H9 (cell line): ENCODE results near the gene CHSY3. TPM values are rescaled to one million over a fixed set of nuclear protein-coding genes. Genes with fewer than 3 reads are reported as not detected.
A peak's percentile ranks its signal among the peaks of the same experiment; 100 is the strongest.

Source experiments
- DNase-seq: peaks from one replicate; pipeline ENCODE4 v3.0.0-alpha.2; 2017
- H2AFZ ChIP-seq: one replicate; pipeline ENCODE4 v1.6.1; 2013; ENCODE audit warnings: mild to moderate bottlenecking, low read length, control low read depth, moderate library complexity
- H2AK5ac ChIP-seq: 2 replicates; pipeline ENCODE4 v1.6.1; 2013; ENCODE audit warnings: low read length, control low read depth, mixed read lengths; ENCODE audit not compliant: insufficient read length
- H2BK120ac ChIP-seq: one replicate; pipeline ENCODE4 v1.6.1; 2013; ENCODE audit warnings: low read depth, mild to moderate bottlenecking, low read length, control low read depth, inconsistent platforms; ENCODE audit not compliant: poor library complexity, severe bottlenecking
- H2BK12ac ChIP-seq: 2 replicates; pipeline ENCODE4 v1.6.1; 2013; ENCODE audit warnings: low read length, control low read depth, mixed read lengths, low read depth; ENCODE audit not compliant: insufficient read length
- H2BK15ac ChIP-seq: 2 replicates; pipeline ENCODE4 v1.6.1; 2013; ENCODE audit warnings: low read depth, low read length, control low read depth
- H2BK20ac ChIP-seq: one replicate; pipeline ENCODE4 v1.6.1; 2013; ENCODE audit warnings: low read depth, mild to moderate bottlenecking, low read length, control low read depth, inconsistent platforms; ENCODE audit not compliant: poor library complexity, severe bottlenecking
- H2BK5ac ChIP-seq: 2 replicates; pipeline ENCODE4 v1.6.1; 2013; ENCODE audit warnings: low read length, control low read depth, mixed read lengths; ENCODE audit not compliant: insufficient read length
- H3K14ac ChIP-seq: 2 replicates; pipeline ENCODE4 v1.6.1; 2013; ENCODE audit warnings: low read length, control low read depth; ENCODE audit not compliant: insufficient read depth
- H3K18ac ChIP-seq: 2 replicates; pipeline ENCODE4 v1.6.1; 2013; ENCODE audit warnings: low read depth, mild to moderate bottlenecking, mixed read lengths, low read length, control low read depth; ENCODE audit not compliant: insufficient read length
- H3K23ac ChIP-seq: 2 replicates; pipeline ENCODE4 v1.6.1; 2013; ENCODE audit warnings: low read length, control low read depth, mixed read lengths, low read depth; ENCODE audit not compliant: insufficient read length
- H3K23me2 ChIP-seq: 2 replicates; pipeline ENCODE4 v1.6.1; 2013; ENCODE audit warnings: low read depth, mild to moderate bottlenecking, mixed read lengths, low read length, control low read depth; ENCODE audit not compliant: insufficient read length, poor library complexity, severe bottlenecking
- H3K27ac ChIP-seq: 2 replicates; pipeline ENCODE4 v1.5.1; 2013; ENCODE audit warnings: low read length, control low read depth, mixed read lengths, low read depth; ENCODE audit not compliant: insufficient read length
- H3K27me3 ChIP-seq: 2 replicates; pipeline ENCODE4 v1.6.1; 2013; ENCODE audit warnings: low read length, control low read depth, inconsistent platforms; ENCODE audit not compliant: insufficient read depth
- H3K4ac ChIP-seq: 2 replicates; pipeline ENCODE4 v1.6.1; 2013; ENCODE audit warnings: low read depth, mild to moderate bottlenecking, control low read depth, inconsistent platforms, low read length, moderate library complexity
- H3K4me1 ChIP-seq: 2 replicates; pipeline ENCODE4 v1.6.1; 2013; ENCODE audit warnings: low read length, control low read depth, inconsistent platforms; ENCODE audit not compliant: insufficient read depth
- H3K4me2 ChIP-seq: 2 replicates; pipeline ENCODE4 v1.6.1; 2013; ENCODE audit warnings: low read length, control low read depth, mixed read lengths; ENCODE audit not compliant: insufficient read length, insufficient read depth
- H3K56ac ChIP-seq: 2 replicates; pipeline ENCODE4 v1.6.1; 2013; ENCODE audit warnings: low read depth, mild to moderate bottlenecking, mixed read lengths, low read length, control low read depth; ENCODE audit not compliant: insufficient read length
- H3K79me1 ChIP-seq: 2 replicates; pipeline ENCODE4 v1.6.1; 2013; ENCODE audit warnings: low read depth, mild to moderate bottlenecking, moderate library complexity, low read length, control low read depth, inconsistent platforms; ENCODE audit not compliant: insufficient read depth, poor library complexity, severe bottlenecking
- H3K79me2 ChIP-seq: 2 replicates; pipeline ENCODE4 v1.6.1; 2013; ENCODE audit warnings: low read length, control low read depth, inconsistent platforms; ENCODE audit not compliant: insufficient read depth
- H3K9ac ChIP-seq: 2 replicates; pipeline ENCODE4 v1.6.1; 2013; ENCODE audit warnings: low read length, control low read depth, mixed read lengths; ENCODE audit not compliant: insufficient read length; ENCODE audit errors: extremely low read depth
- H3K9me3 ChIP-seq: one replicate; pipeline ENCODE4 v1.6.1; 2013; ENCODE audit warnings: low read depth, low read length, inconsistent platforms; ENCODE audit not compliant: control insufficient read depth
- H3T11ph ChIP-seq: one replicate; pipeline ENCODE4 v1.6.1; 2013; ENCODE audit warnings: mild to moderate bottlenecking, low read length, control low read depth, inconsistent platforms
- H4K20me1 ChIP-seq: one replicate; pipeline ENCODE4 v1.6.1; 2013; ENCODE audit not compliant: control insufficient read depth, insufficient read length, insufficient read depth
- H4K5ac ChIP-seq: 2 replicates; pipeline ENCODE4 v1.6.1; 2013; ENCODE audit warnings: low read depth, mild to moderate bottlenecking, mixed read lengths, low read length, control low read depth; ENCODE audit not compliant: insufficient read length
- H4K8ac ChIP-seq: replicated peaks from 2 replicates; pipeline ENCODE4 v1.6.1; 2013; ENCODE audit warnings: low read length, control low read depth, mixed read lengths, low read depth; ENCODE audit not compliant: insufficient read length
- H4K91ac ChIP-seq: 2 replicates; pipeline ENCODE4 v1.6.1; 2013; ENCODE audit warnings: low read depth, mild to moderate bottlenecking, moderate library complexity, mixed read lengths, low read length, control low read depth; ENCODE audit not compliant: insufficient read length
- H3K27ac Mint-ChIP-seq, 3 experiments: 2 replicates in 2 of 3; 3 replicates in 1 of 3; pipeline ENCODE4 v1.8.0; 2020 to 2021; ENCODE audit warnings: mixed read lengths in 3 of 3, mild to moderate bottlenecking in 1 of 3, moderate library complexity in 1 of 3
- H3K27me3 Mint-ChIP-seq: 2 replicates; pipeline ENCODE4 v1.8.0; 2021; ENCODE audit warnings: low read depth, mild to moderate bottlenecking, moderate library complexity, mixed read lengths
- H3K36me3 Mint-ChIP-seq, 3 experiments: 2 replicates in 2 of 3; 3 replicates in 1 of 3; pipeline ENCODE4 v1.8.0; 2020 to 2021; ENCODE audit warnings: low read depth in 3 of 3, mixed read lengths in 3 of 3; ENCODE audit not compliant: insufficient read depth in 1 of 3
- H3K4me1 Mint-ChIP-seq, 2 experiments: 2 replicates each; pipeline ENCODE4 v1.8.0; 2020; ENCODE audit warnings: mixed read lengths in 2 of 2
- H3K4me3 Mint-ChIP-seq, 2 experiments: 2 replicates in 1 of 2; 3 replicates in 1 of 2; pipeline ENCODE4 v1.8.0; 2020 to 2021; ENCODE audit warnings: mild to moderate bottlenecking in 2 of 2, mixed read lengths in 2 of 2, moderate library complexity in 1 of 2
- H3K9me3 Mint-ChIP-seq, 2 experiments: 2 replicates in 1 of 2; 3 replicates in 1 of 2; pipeline ENCODE4 v1.8.0; 2020; ENCODE audit warnings: mild to moderate bottlenecking in 2 of 2, mixed read lengths in 2 of 2, moderate library complexity in 1 of 2
- WGBS: extraction: QIAGEN DNeasy Blood & Tissue Kit; methylation state at CpG from one replicate; pipeline ENCODE4 v1.1.7; 2013; ENCODE audit warnings: missing lambda C conversion rate, low lambda C conversion rate, mixed read lengths; ENCODE audit not compliant: insufficient read length; ENCODE audit errors: extremely low coverage; 5-methylcytosine and 5-hydroxymethylcytosine counted together
- total RNA-seq: library from RNA; stranded (reverse); gene quantifications from 2 replicates; pipeline ENCODE4 v1.2.1, GENCODE V29; 2021
- TF ChIP-seq, protein P1 (sequence below): fragments of 200-600 bp; sonication (generic); conservative IDR thresholded peaks from 3 replicates; pipeline ENCODE4 v1.8.0; 2021; ENCODE audit warnings: antibody characterized with exemption, mild to moderate bottlenecking

The CHSY3 gene
- total RNA-seq, 1 experiment from 2014 or later = 0.37 TPM

DNA sequence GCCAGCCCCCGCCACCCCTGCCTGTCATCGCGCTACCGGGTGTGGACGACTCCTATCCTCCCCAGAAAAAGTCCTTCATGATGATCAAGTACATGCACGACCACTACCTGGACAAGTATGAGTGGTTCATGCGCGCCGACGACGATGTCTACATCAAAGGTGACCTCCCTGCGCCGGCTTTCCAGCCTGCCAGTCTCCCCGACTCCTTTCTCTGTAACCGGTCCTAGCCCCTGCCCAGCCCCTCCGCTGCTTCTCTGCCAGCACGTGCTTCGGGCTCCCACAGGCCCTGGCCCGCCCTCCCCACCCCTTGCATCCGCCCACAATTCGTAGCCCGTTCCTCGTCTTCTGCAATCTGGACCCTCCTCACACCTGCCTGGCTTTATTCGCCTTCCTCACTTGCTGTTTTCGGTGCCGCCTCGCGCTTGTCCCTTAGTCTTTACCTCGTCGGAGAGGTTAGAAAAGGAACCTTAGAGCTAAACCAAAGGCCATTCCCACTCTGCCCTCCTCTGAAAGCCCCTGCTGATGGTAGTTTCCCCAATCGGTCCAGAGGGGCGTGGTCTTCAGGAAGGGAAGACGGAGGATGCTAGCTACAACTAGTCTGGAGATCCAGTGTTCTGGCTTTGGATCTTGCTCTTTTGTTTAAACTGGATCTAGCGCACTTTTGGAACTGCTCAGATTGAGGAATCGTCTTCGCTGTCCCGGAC, 1.4 kb downstream of the CHSY3 start:
- Histone ChIP-seq H3T11ph (no peak overlapping the region), H3K23me2 (peaks cover 21% of the 10 kb centered on the region), H3K18ac (no peak overlapping the region), H2BK120ac (no peak overlapping the region), H3K4ac (no peak overlapping the region), H3K79me1 (no peaks in the 10 kb centered on the region), H2AK5ac (no peak overlapping the region), H3K4me1 (no peaks in the 10 kb centered on the region), H3K56ac (no peak overlapping the region), H2BK12ac (no peak overlapping the region), H2BK20ac (no peak overlapping the region), H2BK5ac (no peak overlapping the region), H2BK15ac (no peak overlapping the region), H3K4me2 (peak overlapping the region; percentile 69), H3K79me2 (no peaks in the 10 kb centered on the region), H3K27me3 (peaks cover 13% of the 10 kb centered on the region; the same call in 1 of the 2 replicates), H3K14ac (no peak overlapping the region), H3K9me3 (no peaks in the 10 kb centered on the region), H4K20me1 (no peaks in the 10 kb centered on the region), H2AFZ (no peak overlapping the region), H4K8ac (no peak overlapping the region), H3K23ac (no peak overlapping the region), H3K27ac (no peak overlapping the region), H4K91ac (no peak overlapping the region), H3K9ac (no peak overlapping the region), H4K5ac (no peak overlapping the region)
- Mint-ChIP-seq H3K27me3 (peaks cover 51% of the 10 kb centered on the region), H3K9me3 (no peaks in the 10 kb centered on the region; a peak in 1 of 5 replicates), H3K4me1 (peaks cover 16 to 18% of the 10 kb centered on the region in 2 experiments), H3K4me3 (peak overlapping the region; percentile 70 to 87), H3K36me3 (no peaks in the 10 kb centered on the region; a peak in 1 of 7 replicates), H3K27ac (no peak overlapping the region)
- peak; percentile 68 for DNase-seq
- TF ChIP-seq, protein P1, sequence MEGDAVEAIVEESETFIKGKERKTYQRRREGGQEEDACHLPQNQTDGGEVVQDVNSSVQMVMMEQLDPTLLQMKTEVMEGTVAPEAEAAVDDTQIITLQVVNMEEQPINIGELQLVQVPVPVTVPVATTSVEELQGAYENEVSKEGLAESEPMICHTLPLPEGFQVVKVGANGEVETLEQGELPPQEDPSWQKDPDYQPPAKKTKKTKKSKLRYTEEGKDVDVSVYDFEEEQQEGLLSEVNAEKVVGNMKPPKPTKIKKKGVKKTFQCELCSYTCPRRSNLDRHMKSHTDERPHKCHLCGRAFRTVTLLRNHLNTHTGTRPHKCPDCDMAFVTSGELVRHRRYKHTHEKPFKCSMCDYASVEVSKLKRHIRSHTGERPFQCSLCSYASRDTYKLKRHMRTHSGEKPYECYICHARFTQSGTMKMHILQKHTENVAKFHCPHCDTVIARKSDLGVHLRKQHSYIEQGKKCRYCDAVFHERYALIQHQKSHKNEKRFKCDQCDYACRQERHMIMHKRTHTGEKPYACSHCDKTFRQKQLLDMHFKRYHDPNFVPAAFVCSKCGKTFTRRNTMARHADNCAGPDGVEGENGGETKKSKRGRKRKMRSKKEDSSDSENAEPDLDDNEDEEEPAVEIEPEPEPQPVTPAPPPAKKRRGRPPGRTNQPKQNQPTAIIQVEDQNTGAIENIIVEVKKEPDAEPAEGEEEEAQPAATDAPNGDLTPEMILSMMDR = no peak
- WGBS = no CpG with 5 or more reads among the region's 37 CpGs
